AG09319 (cell line): ENCODE results near the gene ZMYND10.

Experiments used
- DNase-seq: peaks from one replicate; pipeline ENCODE4 v3.0.0-alpha.2; 2010; ENCODE audit warnings: low read depth; ENCODE audit errors: extremely low read depth
- TF ChIP-seq, protein P1 (sequence below): IDR thresholded peaks from 2 replicates; pipeline ENCODE4 v1.5.1; 2011; ENCODE audit warnings: low read depth, mild to moderate bottlenecking, inconsistent platforms, low read length, moderate library complexity

ZMYND10 gene

DNA sequence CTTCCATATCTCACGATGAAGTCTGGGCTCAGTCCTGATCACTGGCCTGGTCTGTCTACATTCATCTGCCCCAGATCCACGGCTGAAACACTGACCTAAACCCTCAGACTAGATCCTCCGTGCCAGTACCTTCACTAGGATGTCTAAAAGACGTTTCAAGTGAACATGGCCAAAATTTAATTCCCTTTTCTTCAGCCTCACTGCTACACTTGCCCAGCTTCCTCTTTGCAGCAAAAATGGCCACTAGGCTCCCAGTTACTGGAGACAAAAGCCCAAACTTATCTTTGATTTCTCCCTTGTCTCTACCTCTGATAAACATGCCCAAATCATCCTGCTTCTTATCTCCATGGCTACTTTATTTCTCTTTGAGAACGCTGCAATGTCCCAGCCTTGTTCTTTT, 6.6 kb downstream of the ZMYND10 start:
- TF ChIP-seq, protein P1, sequence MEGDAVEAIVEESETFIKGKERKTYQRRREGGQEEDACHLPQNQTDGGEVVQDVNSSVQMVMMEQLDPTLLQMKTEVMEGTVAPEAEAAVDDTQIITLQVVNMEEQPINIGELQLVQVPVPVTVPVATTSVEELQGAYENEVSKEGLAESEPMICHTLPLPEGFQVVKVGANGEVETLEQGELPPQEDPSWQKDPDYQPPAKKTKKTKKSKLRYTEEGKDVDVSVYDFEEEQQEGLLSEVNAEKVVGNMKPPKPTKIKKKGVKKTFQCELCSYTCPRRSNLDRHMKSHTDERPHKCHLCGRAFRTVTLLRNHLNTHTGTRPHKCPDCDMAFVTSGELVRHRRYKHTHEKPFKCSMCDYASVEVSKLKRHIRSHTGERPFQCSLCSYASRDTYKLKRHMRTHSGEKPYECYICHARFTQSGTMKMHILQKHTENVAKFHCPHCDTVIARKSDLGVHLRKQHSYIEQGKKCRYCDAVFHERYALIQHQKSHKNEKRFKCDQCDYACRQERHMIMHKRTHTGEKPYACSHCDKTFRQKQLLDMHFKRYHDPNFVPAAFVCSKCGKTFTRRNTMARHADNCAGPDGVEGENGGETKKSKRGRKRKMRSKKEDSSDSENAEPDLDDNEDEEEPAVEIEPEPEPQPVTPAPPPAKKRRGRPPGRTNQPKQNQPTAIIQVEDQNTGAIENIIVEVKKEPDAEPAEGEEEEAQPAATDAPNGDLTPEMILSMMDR, result no peak

DNA sequence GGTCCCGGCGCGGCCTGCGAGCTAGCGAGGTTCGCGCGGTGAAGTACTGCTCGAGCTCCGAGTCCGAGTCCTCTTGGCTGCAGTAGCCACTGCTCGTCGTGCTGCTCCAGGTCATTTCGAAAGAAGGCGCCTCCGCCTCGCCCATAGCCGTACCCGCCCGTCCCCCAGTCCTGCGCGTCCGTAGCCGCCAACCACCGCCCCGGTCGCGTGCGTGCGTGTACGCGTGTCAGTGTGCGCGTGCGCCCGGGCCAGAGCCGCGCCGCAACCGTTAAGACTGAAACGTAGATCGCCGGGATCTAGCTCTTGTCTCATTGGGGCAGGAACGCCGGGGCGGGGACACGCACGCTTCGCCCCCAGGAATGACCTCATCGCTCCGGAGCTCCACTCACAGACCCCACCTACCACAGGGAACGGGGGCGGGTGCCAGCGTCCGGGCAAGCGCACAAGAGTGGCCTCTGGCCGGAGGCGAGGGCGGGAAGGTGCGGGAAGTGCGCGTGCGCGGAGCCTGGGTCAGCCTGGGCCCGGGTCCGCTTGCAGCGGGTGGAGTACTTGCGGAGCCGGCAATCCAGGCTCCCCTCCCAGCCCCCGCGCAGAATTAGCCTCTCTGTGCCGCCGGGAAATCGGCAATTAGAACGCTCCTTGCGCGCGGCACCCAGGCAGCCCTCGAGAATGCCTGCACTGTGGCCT, 8.2 kb downstream of the ZMYND10 start:
- TF ChIP-seq, protein P1, result no peak
- peak; percentile 99 for DNase-seq

More for the DNA sequence above, 6.6 kb downstream of the ZMYND10 start:
- DNase-seq, result no peak

DNA sequence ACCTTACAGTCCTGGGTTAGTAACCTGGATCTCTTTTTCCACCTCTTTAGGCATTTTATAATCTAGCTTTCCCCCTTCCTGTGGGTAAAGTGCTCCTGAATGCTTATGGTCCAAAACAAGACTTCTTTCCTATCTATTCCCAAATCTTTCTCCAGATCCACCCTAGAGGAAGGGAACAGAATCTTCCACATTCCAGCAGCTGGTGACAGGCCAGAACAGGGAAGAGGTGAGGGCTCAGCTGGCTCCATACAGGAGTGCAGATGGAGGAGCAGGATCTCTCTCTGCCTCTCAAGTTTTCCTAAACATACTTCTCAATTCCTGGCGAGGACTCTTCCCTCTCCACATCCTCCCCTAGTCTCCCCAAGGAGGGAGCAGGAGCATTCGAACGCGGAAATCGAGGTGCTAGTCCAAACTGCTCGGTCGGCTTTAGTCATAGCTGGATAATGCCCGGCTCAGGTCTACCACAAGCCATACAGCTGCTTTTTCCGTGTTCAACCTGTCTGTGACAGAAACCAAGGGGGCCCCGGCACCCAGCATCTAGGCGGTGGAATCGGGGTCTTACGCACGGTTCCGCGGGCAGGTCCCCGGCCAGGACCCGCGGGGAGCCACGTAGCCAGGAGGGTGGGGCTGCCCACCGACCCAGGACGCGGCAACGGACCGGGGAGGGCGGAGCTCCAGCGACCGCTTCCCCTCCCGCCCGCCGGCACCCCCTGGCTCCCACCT, 8.9 kb downstream of the ZMYND10 start:
- TF ChIP-seq, protein P1, result no peak
- DNase-seq, result no peak

DNA sequence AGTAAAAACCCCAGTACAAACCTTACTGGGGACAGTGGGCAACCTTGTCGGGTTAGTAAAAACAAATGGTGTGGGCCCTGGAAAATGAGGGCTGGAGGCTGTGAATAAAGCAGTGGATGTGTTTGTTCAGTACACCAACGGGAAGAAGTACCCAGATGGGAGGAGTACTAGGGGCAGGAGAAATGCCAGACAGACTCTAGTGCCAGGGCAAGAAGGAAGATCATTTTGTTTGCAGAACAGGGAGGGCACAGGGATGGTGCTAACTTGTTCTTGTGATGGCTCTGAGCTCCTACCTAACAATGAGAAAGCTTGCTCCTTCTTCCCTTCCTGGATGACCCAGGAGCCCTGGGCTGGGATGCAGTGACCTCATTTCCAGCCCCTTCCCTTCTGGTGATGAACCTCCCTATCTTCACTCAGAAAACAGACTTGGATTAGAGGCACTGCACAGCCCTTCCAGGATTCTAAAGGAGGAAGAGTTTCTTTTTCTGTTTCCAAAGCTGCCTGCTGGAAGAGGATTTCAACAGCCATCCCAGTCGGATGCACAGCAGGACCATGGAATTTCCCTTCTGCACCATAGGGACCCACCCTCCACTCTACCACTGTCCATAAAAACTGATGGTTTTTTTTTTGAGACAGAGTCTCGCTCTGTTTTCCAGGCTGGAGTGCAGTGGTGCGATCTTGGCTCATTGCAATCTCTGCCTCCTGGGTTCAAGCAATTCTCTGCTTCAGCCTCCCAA, 11.0 kb downstream of the ZMYND10 start:
- TF ChIP-seq, protein P1, result no peak
- DNase-seq, result no peak

DNA sequence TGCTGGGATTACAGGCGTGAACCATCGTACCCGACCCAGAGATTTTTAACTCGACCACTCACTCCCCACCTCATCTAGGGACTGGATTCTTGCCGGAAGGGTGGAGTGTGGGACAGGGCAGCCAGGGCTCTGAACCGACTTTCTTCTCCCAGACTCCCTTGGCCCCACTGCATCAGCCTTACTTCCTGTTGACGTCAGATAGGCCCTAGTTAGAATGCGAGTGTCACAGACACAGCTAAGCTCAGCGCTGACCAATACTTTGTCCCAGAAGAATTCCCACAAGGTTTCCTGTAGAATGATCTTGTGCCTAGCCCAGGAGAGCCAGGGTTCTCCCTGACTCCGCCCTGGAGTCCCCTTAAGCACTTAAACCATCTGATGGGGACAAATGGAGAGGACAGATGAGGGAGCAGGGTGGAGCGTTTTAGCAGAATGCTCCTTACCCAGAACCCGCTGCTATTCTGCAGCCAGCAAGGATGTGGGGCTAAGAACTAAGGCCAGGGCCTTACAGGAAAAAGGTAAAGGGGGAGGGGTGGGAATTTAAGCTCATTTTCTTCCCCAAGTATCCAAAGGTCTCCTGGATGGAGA, 11.7 kb downstream of the ZMYND10 start:
- DNase-seq, result no peak
- TF ChIP-seq, protein P1, result no peak

DNA sequence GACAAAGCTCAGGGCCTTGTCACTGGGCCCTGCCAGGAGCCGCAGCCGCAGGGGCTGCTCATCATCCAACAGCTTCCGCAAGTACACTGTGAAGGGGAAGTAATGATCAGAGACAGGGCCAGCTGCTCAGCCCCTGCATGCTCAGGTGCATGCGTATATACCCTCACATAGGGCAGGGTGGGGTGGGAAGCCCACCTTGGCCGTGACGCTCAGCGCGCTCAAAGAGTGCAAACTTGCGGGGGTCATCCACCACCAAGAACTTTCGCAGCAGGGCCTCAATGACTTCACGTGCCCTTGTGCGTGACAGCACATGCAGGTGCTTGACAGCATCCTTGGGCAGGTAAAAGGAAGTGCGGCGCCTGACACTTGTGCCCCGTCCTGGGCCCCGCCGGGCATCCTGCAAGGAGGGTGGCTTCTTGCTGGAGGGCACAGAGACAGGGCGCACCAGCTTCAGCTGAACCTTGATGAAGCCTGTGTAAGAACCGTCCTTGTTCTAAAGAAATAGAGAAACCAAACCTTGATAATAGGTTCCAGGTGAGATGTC, 14.1 kb downstream of the ZMYND10 start:
- TF ChIP-seq, protein P1, result no peak
- no peak for DNase-seq
